ENCODE measurements around the gene SMAD7.

The SMAD7 gene

DNA sequence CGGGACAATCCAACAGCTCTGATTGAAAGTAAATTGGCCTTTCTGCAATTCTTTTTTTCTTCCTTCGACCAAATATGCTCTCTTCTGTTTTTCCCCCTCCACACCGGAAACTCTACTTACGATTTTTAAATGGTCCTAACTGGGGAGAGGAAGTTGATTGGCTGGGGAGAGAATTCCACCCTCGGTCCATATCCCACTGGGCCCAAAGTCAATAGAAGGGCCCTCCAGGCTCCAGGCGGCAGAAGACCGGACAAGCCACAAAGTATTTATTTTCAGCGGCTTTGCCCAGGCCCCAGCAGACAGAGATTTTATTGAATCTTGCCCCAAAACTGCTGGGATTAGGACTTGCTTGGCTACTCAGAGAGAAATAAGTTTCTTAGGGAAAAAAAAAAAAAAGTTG is 37.1 kb upstream of the SMAD7 start:
- in situ Hi-C loops (cut with MboI; ENCODE audit: low sequenced_read_pairs) = no loop called here

DNA sequence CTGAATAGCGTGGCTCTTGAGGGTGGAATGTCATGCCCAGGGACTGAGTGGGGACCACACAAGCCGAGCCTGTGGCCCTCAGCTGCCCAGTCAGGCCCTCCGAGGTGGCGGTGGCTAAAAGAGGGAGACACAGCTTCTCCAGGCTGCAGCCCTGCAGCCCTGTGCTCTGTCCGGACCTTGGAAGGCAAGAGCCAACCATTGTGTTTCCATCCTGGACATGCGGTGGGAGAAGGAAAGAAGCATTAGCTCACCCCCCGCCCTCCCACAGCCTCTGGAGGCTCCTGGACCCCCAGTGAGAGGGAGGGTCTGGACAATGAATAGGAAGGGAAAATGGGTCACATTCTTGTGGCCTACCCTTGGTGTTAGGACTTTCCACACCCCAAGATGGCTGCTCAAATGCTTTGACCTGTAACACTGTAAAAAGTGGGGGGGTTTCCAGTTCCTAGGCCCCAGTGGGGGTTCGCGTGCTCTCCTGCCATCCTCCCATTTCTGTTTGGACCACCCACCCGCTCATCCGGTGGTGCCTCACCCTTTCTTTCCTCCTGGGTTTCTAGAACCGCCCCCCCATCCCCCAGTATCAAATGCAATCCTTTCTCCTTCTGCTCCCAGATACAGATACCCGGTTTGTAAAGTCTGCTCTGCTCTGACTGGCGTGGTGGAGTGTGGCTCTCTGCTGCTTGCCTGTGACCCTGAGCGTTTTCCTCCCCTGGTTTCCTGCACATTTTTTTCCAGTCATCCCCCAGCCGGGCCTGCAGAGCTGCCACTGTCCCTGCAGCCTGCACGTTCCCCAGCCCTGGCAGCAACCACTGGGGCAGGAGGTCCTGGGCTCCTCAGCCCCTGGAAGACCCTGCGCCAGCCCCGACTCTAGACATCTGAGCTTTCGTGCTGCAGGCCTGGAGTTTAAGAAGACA is 36.3 kb upstream of the SMAD7 start:
- in situ Hi-C loops (cut with MboI; ENCODE audit: low sequenced_read_pairs) = no loop called here

DNA sequence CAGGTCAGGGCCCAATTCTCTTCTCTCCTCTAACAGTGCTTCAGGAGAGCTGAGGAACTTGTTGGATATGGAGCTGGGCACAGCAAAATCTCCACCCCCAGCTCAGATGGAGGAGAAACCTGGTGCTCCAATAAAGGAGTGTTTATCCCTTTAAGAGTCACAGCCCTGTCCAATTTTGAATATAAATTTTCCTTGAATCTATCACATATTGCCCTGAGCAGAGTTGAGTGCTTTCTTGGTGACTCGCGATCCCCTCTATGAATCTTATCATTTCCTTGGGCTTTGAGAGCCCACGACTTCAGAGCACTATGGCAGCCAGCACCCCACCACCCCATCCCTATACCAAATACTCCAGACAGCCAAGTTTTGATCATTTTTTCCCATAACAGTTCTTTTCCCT is 34.4 kb upstream of the SMAD7 start:
- in situ Hi-C loops (cut with MboI; ENCODE audit: low sequenced_read_pairs) = no loop called here

DNA sequence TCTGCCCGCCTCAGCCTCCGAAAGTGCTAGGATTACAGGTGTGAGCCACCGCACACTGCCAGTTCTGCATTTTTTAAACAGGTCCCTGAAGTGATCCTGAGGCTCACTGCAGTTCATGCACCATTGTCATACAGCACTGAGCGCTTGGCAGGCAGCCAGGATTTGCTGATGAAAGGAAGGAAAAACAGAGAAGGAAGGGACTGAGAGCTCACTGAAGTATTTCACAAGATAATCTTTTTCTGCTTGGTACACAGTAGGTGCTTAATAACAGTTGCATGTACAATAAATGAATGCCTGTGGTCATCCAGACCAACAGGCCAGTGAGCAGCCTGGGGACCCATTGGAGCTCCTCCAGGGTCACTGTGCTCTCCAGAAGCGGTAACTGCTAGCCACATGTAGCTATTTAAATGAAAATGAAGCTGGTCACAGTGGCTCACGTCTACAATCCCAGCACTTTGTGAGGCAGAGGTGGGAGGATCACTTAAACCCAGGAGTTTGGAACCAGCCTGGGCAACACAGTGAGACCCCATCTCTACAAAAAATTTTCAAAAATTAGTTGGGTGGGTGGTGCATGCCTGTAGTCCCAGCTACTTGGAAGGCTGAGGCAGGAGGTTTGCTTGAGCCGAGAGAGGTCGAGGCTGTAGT is 33.1 kb upstream of the SMAD7 start:
- in situ Hi-C loops (cut with MboI; ENCODE audit: low sequenced_read_pairs) = no loop called here

DNA sequence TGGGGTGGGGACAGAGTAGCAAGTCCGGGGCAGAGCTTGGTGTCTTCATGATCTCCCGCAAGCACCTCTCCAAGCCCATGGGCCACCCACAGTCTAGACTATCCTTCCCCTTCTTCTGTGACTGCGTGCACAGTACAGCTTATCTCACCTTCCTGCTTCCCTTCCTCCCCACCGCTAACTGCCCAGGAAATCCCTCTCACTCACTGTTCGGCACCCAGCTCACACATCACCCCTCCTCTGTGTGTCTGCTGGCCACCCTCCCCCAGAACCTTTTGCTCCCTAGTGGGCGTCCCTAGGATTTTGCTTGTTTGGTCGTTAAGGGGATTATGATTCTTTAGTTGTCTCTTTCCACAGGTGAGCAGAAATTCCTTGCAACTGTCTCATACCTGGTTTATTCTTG is 31.5 kb upstream of the SMAD7 start:
- in situ Hi-C loops (cut with MboI; ENCODE audit: low sequenced_read_pairs) = no loop called here

DNA sequence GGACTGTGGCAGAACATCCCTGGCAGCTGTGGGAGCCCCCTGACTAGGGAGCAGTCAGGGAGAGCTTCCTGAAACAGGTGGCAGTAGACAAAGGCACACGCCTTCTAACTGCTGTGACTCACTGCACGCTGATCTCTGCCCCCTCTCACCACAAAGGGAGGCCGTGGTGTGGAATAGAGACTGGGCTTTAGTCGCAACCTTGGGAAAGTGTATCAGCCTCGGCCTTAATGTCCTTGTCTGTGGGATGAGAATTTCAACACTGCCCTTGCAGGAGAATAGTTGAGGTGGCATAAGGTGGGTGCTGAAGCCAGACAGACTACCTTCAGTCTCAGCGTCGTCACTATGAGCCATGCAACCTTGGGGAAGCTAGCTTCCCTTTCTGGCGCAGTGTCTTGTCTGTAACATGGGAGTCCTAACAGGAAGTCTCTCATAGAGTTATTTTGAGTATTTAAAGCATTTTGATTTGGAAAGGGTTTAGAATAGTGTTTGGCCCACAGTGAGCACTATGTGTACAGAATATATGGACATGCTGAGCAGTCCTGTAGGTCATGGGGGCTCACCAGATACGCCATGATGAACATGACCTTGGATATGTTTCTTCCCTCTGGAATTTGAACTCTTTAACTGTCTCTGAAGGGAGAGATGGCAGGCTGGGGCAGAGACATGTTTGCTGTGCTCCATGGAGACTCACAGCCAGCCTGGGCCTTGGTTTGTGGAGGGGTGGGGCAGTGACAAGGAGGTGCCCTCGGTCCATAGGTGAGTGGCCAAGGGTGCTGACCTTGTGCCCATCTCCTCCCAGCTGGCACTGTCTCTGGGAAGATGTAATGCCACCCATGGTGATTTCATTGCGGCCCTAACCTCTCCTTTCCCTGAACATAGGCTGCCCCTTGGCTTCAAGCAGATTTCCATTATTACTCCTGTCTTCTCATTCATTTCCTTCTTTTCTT is 29.5 kb upstream of the SMAD7 start:
- in situ Hi-C loops (cut with MboI; ENCODE audit: low sequenced_read_pairs) = no loop called here

DNA sequence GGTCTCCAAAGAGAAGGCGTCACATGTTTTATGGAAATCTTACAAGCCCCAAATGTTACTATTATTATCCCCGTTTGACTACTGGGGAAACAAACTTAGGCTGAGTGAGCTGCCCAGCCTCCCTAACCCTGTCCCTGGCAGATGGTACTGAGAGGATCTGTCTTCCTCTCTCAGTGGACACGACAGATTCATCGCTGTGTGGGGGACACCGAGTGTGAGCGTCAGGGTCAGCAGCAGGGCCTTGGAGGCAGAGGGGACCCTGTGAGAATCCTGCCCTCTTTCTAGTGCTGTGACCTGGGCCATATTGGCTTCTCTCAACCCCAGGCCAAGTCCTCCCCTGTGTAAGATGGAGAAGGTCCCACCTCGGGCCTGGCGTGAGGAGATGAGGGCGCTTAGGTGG is 27.1 kb upstream of the SMAD7 start:
- in situ Hi-C loops (cut with MboI; ENCODE audit: low sequenced_read_pairs) = no loop called here

DNA sequence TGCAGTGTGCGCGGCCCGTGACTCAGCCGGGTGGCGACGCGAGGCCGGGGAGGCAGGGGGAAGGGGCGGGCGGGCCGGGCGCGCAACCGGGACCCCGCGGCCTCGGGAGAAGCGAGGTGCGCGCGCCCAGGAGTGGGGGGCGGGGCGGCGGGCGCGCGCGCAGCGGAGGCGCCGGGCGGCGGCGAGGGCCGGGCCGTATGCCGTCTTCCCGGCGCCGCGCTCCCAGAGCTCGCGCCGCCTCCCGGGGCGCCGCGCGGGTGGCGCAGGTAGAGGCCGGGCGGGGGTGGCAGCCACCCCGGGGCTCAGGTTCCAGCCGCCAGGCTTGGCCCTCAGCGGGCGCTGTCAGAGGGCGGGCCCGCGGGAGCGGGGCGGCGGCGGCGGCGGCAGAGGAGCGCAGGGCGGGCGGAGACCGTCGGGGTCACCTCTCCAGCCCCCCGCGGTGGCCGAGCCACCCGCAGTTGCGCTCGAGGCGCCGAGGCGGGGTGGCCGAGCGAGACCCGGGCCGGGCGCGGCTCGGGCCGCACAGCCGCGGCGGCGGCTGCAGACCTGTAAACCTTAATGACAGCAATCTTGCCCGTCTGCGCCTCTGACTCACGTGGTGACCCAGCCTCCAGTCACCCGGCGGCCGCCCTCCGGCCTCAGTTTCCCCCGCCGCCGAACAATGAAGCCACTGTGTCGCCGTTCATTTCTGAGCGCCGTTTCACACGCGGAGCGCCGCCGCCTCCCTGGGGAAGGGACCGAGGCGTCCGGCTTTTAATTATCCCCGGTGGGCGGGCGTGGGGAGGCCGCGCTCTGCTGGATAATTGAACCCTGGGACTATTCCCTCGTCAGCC is 25.3 kb upstream of the SMAD7 start:
- in situ Hi-C loops (cut with MboI; ENCODE audit: low sequenced_read_pairs) = no loop called here

DNA sequence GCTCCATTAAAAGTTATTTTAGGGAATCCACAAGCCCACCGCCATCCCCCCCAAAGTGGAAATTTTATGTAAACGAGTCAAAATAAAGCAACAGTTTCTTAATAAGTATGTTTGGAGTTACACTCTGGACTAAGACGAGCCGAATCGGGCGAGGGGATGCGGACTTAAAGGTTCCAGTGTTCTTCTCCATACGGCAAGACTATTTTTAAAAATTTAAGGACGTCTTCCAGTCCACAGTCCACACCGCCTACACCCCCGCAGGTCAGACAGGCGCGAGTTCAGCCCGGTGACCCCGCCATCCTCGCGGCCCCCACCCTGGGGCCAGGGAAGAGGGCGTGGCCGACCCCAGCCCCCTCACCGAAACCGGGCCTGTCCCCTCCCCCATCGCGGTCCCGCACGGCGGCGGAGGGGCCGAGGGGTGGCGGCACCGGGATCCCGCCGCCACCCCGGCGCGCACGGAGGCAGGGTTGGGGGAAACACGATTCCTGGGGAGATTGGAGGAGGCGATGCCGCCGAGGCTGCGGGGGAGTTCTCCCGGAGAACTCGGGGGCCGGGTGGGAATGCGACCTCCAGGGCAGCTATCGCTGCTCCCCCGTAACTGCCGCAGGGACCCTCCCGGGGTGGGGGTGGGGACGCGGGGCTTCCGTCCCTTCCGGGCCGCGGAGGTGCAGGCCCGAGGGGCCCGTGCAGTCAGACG is 24.5 kb upstream of the SMAD7 start:
- in situ Hi-C loops (cut with MboI; ENCODE audit: low sequenced_read_pairs) = no loop called here

DNA sequence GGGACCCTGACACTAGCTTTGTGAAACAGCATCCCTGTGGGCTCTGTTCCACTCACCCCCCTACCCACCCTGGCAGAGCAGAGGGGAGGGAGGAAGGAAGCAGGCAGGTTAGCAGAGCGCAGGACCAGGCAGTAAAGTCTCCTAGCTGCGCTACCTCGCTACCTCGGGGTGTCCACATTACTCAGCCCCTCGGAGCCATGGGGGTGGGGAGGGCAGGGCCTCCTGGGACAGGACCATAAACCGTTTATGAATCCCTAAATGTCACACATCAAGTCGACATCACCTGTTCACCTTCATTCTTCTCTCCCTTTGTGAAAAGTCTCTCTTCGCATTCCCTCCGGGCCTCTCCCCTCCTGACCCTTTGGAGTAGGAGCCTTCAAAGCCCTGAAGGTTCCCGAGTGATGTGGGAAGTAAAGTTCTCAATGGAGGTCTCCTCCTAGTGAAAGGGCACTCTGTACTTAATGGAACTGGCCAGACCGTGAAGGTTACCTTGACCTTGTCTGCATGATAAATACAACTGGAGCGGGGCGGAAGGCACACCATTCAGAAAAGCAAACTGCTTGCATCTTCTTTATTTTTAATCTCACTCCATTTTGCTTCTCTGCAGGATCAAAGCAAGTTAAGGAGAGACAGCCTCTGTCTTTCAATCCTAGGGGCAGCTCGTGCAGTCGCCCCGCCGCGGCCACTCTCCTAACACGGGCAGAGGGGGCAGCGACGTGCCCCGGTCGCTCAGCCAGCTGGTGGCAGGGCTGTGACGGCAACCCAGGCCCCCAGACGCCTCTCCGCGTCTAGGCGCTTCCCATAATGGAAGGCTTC is 23.7 kb upstream of the SMAD7 start:
- in situ Hi-C loops (cut with MboI; ENCODE audit: low sequenced_read_pairs) = no loop called here

DNA sequence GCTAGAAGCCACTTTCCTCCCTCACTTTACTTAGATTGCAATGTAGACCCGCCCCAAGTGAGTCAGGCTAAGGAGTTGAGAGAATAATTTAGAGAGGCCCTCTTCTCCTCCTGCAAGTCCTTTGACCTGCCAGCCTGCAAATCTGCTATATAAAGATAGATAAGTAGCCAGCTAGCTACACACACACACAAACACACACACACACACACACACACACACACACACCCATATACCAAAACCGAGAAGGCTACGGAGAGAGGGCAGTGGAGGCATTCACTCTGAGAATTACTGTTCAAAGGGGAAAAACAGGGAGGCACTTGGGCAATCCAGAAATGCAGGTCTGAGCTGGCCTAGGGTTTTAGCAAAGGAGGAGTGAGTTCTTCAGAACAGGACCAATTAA is 23.0 kb upstream of the SMAD7 start:
- in situ Hi-C loops (cut with MboI; ENCODE audit: low sequenced_read_pairs) = no loop called here

DNA sequence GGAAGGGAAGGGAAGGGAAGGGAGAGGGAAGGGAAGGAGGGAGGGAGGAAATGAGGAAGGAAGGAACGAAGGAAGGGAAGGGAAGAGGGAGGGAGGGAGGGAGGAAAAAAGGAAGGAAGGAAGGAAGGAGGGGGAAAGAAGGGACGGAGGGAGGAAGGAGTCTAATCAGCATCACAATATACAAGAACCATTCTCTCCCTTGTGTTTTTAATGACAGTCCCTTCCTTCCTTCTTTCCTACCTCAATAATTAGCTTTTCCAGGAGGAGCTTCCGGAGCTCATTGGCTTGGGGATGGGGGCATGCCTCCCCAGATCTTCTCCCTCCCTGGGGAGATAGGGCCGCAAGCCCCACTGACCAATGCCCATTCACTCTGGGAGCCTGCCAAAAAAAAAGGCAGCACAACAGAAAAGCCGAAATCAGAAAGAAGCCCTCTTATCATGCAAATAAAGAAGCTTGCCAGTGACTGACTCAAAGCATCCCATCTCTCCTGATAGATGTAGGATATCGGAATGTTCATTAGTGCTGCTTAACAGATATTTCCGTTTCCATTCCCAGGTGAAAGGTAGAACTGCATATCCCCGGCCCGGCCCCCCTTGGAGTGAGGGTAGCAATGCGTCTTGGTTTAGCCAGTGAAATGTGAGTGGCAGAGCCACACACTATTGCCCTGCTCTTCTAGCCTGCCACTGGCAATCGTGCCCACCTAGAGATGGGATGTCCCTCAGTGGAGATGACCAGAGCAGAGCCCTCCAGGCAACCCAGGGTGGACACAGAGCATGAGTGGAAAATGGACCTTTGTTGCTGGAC is 17.8 kb upstream of the SMAD7 start:
- in situ Hi-C loops (cut with MboI; ENCODE audit: low sequenced_read_pairs) = no loop called here

DNA sequence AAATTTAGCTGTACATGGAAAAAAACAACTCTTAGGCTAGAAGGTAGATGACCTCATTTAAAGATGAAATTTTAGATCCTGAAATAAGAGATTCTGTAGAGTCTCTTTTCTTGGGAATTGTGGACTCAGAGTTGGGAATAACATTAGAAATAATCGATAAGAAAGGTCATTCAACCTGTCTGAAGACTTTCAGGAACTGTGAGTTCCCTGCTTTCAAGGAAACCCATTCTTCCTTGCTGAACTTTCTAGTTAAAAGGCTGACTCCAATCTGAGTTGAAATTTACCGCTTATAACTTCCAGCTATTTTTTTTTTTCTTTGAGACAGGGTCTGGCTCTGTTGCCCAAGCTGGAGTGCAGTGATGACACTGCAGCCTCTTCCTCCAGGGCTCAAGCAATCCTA is 16.8 kb upstream of the SMAD7 start:
- in situ Hi-C loops (cut with MboI; ENCODE audit: low sequenced_read_pairs) = no loop called here

DNA sequence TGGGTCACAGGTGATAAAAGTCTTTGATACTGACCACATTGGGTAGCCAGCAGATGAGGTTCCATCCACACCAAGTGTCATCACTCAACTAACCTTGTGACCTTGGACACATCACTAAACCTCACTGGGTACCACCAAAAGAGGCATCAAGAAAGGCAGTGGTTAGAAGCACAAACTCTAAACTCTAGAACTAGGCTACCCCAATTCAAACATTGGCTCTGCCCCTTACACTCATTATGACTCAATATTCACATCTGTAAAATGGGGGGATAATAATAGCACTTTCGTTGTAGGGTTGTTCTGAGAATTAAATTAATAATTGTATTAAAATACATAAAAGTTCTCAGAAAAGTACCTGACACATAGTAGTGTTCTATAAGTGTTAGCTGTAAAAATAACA is 15.8 kb upstream of the SMAD7 start:
- in situ Hi-C loops (cut with MboI; ENCODE audit: low sequenced_read_pairs) = no loop called here

DNA sequence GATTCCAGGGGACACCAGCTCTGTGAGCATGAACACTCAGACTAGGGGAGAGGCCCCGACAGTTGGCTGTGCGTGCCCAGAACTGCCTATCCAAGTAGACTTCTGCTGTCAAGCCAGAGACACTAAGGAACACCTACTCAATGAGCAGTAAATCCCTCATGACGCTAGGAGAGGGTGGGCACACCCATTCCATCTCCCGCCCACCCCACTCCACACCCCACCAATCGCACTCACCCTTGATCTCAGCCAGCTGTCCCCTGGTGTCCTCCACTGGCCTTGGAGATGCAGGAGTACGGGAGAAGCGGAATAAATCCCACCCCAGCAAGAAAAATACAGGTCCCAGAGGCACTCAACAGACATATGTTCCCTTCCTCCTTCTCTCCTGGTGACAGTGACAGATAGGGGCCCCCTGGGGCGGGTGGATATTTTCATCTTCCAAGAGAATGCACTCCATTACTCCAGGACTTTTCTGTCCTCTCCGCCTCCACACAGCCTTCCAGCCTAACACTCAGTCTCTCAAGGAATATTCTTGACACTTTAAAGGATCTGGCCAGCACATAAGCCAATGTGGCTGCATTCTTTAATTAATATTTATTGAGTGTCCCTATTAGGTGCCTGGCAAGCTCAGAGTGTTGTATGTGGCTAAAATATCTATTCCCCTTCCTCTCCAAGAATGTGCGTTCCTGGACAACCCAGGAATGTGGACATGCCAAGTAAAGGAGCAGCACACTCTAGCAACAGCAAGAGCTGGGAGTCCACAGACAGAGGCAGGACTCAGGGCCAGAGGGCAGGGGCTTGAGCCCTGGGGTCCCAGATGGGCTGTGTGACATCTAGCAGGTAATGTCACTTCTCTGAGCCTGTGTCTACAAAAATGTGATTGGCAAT is 13.1 kb upstream of the SMAD7 start:
- in situ Hi-C loops (cut with MboI; ENCODE audit: low sequenced_read_pairs) = no loop called here

DNA sequence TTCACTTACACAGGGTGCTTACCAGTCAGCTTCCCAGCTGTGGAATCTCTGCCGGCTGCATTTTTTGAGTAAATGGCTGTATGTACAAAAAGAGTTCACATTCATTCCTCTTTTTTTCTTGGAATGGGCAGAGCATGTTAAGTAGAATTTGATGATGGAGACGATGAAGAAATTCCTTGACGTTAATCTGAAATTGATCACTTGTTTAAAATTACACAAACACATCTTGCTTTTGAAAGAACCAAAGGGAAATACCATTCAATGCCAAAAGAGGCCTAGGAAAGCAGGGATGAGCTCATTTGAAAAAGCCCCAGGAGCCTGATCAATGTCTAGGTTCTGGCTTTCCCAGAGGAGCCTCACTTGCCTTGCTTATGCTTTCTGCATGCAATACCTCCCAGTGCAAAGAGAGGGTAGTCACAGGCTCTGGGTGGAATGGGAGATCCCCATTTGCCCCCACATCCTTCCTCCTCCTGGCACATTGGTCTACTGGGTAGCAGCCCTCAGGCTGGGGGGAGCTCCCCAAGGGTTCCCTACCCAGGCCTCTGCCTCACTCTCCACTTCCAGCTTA is 12.3 kb upstream of the SMAD7 start:
- in situ Hi-C loops (cut with MboI; ENCODE audit: low sequenced_read_pairs) = no loop called here
